HL-60 (cell line): ENCODE measurements around the gene TMEM127.

Experiments used
- DNase-seq, 2 experiments: peaks; one replicate each; pipeline ENCODE4 v3.0.0-alpha.2; 2010 to 2020; ENCODE audit warnings: low read depth in 1 of 2, low spot score in 1 of 2
- H3K27ac ChIP-seq: fragments of 250-450 bp; sonication (Bioruptor Pico); replicated peaks from 2 replicates; pipeline ENCODE4 v1.5.1; 2020; ENCODE audit warnings: mild to moderate bottlenecking, moderate library complexity
- H3K27me3 ChIP-seq: fragments of 250-450 bp; sonication (Bioruptor Pico); 2 replicates; pipeline ENCODE4 v1.5.1; 2021; ENCODE audit warnings: mild to moderate bottlenecking, moderate library complexity; ENCODE audit not compliant: insufficient read depth, poor library complexity, severe bottlenecking
- H3K4me3 ChIP-seq: replicated peaks from 2 replicates; pipeline ENCODE4 v1.5.1; 2011; ENCODE audit warnings: mild to moderate bottlenecking, control low read depth, low read length; ENCODE audit not compliant: insufficient read depth
- CTCF ChIP-seq: IDR thresholded peaks from one replicate; pipeline ENCODE4 v1.5.1; 2011; ENCODE audit warnings: low read length, control low read depth, inconsistent platforms; ENCODE audit not compliant: insufficient read depth
- GABPA ChIP-seq: IDR thresholded peaks from 2 replicates; pipeline ENCODE4 v1.6.1; 2012; ENCODE audit warnings: low read depth
- POLR2AphosphoS5 ChIP-seq: IDR thresholded peaks from 2 replicates; pipeline ENCODE4 v1.6.1; 2012; ENCODE audit warnings: low read depth
- REST ChIP-seq: IDR thresholded peaks from 2 replicates; pipeline ENCODE4 v1.6.1; 2012; ENCODE audit warnings: low read depth; ENCODE audit not compliant: insufficient replicate concordance
- SPI1 ChIP-seq: IDR thresholded peaks from 2 replicates; pipeline ENCODE4 v1.6.1; 2012; ENCODE audit warnings: low read depth, mild to moderate bottlenecking, borderline replicate concordance

TMEM127 gene

GRCh38 chr2:96214554-96214953, 51.2 kb downstream of the TMEM127 start:
- Histone ChIP-seq H3K27me3 (no peaks in the 10 kb centered on the region), H3K4me3 (no peak overlapping the region), H3K27ac (peak overlapping the region; percentile 30)
- DNase-seq, result no peak
- no peak for TF ChIP-seq CTCF
- no peak for TF ChIP-seq GABPA
- no peak for TF ChIP-seq POLR2AphosphoS5
- TF ChIP-seq REST, result no peak
- no peak for TF ChIP-seq SPI1

- H3K27me3 ChIP-seq, result no peaks in the 10 kb centered on the region
- TF ChIP-seq GABPA, result no peak
- TF ChIP-seq REST, result no peak
- no peak for TF ChIP-seq CTCF
- no peak for TF ChIP-seq POLR2AphosphoS5
- no peak for TF ChIP-seq SPI1
- H3K27ac ChIP-seq, result no peak overlapping the region
- DNase-seq, result no peak
- no peak overlapping the region for H3K4me3 ChIP-seq
These were observed 52.4 kb downstream of the TMEM127 start for GRCh38 chr2:96213379-96213778.

GRCh38 chr2:96212339-96212738, 53.5 kb downstream of the TMEM127 start:
- Histone ChIP-seq H3K27ac (no peak overlapping the region), H3K27me3 (no peaks in the 10 kb centered on the region), H3K4me3 (no peak overlapping the region)
- no peak for DNase-seq
- TF ChIP-seq SPI1 (no peak), POLR2AphosphoS5 (no peak), GABPA (no peak), CTCF (no peak), REST (no peak)
